Epithelial cell of esophagus (primary cell): Measurements from ENCODE around the gene MED4.

Experiments
- DNase-seq: peaks from one replicate; pipeline ENCODE4 v3.0.0; 2010; ENCODE audit warnings: low read depth
- H3K4me3 ChIP-seq: 2 replicates; pipeline ENCODE4 v1.5.1; 2011; ENCODE audit warnings: mild to moderate bottlenecking, low read length, control low read depth
- TF ChIP-seq, protein P1 (sequence below): IDR thresholded peaks from 2 replicates; pipeline ENCODE4 v1.5.1; 2011; ENCODE audit warnings: low read depth, mild to moderate bottlenecking, low read length, control low read depth, inconsistent platforms; ENCODE audit not compliant: insufficient read depth; ENCODE audit errors: missing control alignments

The MED4 gene

DNA sequence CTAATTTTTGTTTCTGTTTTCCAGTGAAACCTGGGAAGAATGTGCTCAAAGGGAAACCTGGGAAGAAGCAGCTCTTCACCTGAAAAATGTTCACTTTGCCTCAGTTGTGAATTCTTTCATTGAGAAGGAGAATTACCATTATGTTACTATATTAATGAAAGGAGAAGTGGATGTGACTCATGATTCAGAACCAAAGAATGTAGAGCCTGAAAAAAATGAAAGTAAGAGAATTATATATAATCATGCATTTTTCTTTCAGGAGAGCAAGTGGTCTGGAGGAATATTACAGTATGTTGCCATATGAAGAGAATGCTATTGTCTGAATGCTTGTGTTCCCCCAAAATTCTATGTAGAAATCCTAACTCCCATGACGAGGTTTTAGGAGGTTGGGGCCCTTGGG, 54.0 kb downstream of the MED4 start:
- DNase-seq, result no peak
- TF ChIP-seq, protein P1, sequence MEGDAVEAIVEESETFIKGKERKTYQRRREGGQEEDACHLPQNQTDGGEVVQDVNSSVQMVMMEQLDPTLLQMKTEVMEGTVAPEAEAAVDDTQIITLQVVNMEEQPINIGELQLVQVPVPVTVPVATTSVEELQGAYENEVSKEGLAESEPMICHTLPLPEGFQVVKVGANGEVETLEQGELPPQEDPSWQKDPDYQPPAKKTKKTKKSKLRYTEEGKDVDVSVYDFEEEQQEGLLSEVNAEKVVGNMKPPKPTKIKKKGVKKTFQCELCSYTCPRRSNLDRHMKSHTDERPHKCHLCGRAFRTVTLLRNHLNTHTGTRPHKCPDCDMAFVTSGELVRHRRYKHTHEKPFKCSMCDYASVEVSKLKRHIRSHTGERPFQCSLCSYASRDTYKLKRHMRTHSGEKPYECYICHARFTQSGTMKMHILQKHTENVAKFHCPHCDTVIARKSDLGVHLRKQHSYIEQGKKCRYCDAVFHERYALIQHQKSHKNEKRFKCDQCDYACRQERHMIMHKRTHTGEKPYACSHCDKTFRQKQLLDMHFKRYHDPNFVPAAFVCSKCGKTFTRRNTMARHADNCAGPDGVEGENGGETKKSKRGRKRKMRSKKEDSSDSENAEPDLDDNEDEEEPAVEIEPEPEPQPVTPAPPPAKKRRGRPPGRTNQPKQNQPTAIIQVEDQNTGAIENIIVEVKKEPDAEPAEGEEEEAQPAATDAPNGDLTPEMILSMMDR, result no peak
- H3K4me3 ChIP-seq, result no peak overlapping the region

DNA sequence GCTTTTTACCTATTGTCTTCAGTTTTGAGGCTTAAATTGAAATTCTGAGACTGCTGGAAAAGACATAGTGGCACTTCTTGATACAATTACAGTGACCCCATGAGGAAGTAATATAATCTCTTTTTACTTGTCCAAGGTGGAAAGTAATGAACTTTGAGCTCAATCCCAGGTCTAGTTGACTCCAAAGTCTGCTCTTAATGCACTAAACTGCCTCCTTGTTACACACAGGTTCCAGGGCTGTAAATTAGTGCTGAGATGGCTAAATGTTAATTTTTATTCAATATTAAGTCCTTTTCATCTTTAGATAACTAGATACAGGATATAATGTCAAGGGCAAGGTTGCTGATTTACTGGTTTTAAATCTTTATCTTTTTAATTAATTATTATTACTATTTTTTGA, 54.9 kb downstream of the MED4 start:
- no peak overlapping the region for H3K4me3 ChIP-seq
- TF ChIP-seq, protein P1, result no peak
- no peak for DNase-seq

DNA sequence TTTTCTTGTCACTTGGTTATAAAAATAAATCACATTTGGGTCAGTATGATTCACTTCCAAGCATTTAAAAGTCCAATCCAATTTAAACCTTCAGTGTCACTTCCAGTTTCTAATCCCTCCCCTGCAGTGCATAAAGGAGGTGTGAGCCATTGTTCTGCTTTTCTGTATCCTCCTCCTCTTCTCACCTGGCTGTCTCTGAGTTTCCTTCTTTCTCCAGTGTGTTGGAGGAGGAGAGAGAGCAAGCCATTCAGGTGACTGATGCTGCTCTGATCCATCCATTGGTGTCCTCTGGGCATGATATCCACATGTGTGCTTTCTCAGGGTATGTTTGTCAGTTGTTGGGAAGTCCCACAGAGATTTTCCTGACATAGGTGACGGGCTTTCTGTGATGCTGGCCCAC, 56.1 kb downstream of the MED4 start:
- TF ChIP-seq, protein P1, result no peak
- peak; percentile 32 for DNase-seq
- peak overlapping the region; percentile 82 for H3K4me3 ChIP-seq

DNA sequence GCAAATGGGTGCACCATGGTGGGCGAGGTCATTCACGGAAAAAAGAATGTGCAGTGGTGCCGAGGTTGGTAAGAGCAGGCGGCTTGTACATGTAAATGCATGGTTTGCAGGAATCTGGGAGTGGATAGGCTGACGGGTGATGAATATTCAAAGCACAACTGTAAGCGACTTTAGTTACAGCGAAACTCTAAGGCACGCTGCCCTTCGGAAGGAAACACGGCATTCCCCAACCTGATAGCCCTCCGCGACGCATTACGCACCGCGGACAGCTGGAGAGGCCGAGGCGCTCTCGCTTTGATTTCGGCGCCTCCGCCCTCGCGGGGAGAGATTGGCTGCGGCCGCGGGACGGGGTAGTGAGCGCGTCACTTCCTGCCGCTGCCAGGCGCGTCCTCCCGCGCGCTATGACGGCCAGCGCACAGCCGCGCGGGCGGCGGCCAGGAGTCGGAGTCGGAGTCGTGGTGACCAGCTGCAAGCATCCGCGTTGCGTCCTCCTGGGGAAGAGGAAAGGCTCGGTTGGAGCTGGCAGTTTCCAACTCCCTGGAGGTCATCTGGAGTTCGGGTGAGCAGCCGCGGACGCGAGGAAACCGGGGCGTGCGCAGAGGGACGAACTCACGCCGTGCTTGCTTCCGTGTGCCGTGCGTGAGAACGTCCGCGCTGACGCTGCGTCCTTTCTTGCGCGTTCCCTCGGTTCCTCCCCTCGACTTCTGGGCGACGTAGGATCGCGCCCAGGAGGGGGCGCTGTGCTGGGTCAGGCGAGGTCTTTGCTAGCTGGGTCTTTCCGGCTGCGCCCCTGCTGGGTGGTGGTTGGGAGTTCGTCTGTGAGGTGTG, 57.3 kb downstream of the MED4 start, which contains the start of gene NUDT15:
Gene NUDT15, plus strand, starts transcription at position 381 of the 828 bp plus-strand sequence. Its CDS starts 21 bp downstream, at position 402.
- TF ChIP-seq, protein P1, result peak; percentile 99
- H3K4me3 ChIP-seq, result peak within 1 kb of the TSS; percentile 82
- DNase-seq, result peak; percentile 96

DNA sequence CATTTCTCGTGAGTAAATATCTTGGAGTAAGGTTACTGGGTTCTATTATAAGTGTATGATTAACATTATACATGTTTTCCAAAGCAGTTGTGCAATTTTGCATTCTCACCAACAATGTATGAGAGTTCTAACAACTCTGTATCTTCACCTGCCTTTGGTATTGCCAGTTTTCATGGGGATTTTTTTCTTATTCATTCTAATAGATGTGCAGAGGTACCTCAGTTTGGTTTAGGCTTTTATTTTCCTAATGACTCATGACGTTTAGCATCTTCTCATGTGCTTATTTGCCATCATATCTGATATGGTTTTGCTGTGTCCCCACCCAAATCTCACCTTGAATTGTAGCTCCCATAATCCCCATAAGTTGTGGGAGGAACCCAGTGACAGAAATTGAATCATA, 65.0 kb downstream of the MED4 start:
- TF ChIP-seq, protein P1, result no peak
- no peak overlapping the region for H3K4me3 ChIP-seq
- no peak for DNase-seq

DNA sequence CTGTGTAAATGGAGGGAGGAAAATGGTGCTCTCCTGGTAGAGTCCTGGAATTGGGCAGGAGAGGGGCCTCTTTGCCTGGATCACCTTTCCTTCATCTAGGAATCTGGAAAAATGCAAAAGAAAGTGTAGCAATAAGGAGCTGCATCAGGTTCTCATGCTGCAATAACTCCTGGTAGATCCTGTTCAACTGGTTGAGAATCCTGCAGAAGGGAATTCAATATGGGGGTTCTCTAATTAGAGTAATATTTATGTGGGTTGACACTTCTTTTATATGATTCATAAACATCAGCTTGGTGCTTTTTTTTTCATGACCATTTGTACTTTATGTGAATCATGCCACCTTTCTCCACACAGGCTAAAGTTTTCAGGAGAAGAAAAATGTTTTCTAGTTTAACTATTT, 66.8 kb downstream of the MED4 start:
- TF ChIP-seq, protein P1, result no peak
- H3K4me3 ChIP-seq, result no peak overlapping the region
- DNase-seq, result peak; percentile 74
